ENCODE results near the gene TLCD5. TPM values are rescaled to one million over a fixed set of nuclear protein-coding genes. Genes with fewer than 3 reads are reported as not detected.

TLCD5 gene
- total RNA-seq, 1 experiment from 2014 or later, result 8.3 TPM

DNA sequence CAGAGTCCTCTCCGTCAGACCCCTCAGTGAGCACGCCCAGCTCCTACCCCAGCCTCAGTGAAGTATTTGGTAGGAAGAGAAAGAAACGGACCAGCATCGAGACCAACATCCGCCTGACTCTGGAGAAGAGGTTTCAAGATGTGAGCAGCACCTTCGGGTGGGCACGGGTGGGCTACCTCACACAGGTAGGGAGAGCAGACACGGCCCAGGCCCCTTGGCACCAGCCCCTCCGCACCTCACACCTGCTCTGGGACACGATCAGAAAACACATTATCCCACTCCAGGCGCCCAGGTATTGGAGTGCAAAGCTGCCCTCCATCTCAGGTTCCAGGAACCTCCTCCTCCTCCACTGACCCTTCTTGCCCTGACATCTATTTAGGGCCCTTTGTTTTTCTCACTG is 17.6 kb upstream of the TLCD5 start (continued):
- TF ChIP-seq, protein P1, sequence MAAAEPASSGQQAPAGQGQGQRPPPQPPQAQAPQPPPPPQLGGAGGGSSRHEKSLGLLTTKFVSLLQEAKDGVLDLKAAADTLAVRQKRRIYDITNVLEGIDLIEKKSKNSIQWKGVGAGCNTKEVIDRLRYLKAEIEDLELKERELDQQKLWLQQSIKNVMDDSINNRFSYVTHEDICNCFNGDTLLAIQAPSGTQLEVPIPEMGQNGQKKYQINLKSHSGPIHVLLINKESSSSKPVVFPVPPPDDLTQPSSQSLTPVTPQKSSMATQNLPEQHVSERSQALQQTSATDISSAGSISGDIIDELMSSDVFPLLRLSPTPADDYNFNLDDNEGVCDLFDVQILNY (CRISPR knock-in tag; IDR thresholded peaks at IDR 0.05), result no peak
- no peak for TF ChIP-seq NR2C2 (CRISPR knock-in tag; IDR thresholded peaks at IDR 0.05)
- no peak for TF ChIP-seq RELA (CRISPR knock-in tag; IDR thresholded peaks at IDR 0.05; ENCODE audit: borderline replicate concordance)

DNA sequence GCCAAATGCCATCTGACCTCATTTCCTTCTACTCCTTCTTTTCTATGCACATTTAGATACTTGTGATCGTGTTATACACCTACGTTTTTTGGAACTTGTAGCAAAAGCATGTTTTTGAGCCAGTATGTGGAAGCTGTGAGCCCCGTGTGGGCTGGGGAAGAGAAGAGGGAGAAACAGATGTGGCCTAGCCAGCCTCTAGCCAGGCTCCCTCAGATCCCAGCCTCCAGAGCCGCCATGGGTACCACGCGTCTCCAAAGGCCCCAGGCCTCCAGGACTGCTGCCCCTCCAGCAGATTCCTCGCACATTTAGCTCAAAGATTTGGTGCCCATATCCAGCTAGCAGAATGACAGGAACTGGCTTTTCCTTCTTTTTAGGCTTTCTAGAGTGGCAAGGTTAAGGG is 17.0 kb upstream of the TLCD5 start:
- peaks cover 6% of the 10 kb centered on the region for H3K27me3 Mint-ChIP-seq (ENCODE audit: low read depth)
- peaks cover 11% of the 10 kb centered on the region for H3K4me1 Mint-ChIP-seq
- ATAC-seq (no peak), DNase-seq (ENCODE audit: low spot score) (no peak)
- TF ChIP-seq, protein P2, sequence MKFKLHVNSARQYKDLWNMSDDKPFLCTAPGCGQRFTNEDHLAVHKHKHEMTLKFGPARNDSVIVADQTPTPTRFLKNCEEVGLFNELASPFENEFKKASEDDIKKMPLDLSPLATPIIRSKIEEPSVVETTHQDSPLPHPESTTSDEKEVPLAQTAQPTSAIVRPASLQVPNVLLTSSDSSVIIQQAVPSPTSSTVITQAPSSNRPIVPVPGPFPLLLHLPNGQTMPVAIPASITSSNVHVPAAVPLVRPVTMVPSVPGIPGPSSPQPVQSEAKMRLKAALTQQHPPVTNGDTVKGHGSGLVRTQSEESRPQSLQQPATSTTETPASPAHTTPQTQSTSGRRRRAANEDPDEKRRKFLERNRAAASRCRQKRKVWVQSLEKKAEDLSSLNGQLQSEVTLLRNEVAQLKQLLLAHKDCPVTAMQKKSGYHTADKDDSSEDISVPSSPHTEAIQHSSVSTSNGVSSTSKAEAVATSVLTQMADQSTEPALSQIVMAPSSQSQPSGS (CRISPR knock-in tag; IDR thresholded peaks at IDR 0.05; ENCODE audit: borderline replicate concordance, low read depth), result no peak
- H3K36me3 Mint-ChIP-seq, result no peaks in the 10 kb centered on the region
- CTCF ChIA-PET, result interaction anchor here (1.2 to 17.0 kb wide), 3 partner anchors 16 to 64 kb away, joined by 3 to 623 read pairs (median 10); partner anchors contain the start of genes ARHGEF12 and POU2F3
- no peak overlapping the region for H3K27ac Mint-ChIP-seq
- no peaks in the 10 kb centered on the region for H3K9me3 Mint-ChIP-seq
- POLR2A ChIA-PET, result no interaction called here
- H3K4me3 Mint-ChIP-seq, result no peak overlapping the region

DNA sequence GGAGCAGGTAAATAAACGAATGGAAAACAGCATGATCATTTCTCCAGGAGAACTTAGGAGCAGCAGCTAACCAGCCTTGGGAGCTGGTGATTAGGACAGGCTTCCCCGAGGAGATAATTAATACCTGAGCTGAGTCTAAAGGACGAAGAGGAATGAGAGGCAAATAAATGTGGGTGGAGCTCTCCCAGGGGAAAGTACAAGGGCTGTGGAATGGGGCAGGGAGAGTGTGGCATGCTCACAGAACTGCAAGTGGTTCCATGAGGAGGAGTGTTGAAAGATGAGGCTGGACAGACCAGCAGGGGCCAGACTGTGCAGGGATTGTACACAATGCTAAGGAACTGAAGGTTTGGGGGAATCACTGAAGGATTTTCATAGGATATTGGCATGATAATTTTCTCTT is 14.2 kb upstream of the TLCD5 start:
- TF ChIP-seq, protein P3, sequence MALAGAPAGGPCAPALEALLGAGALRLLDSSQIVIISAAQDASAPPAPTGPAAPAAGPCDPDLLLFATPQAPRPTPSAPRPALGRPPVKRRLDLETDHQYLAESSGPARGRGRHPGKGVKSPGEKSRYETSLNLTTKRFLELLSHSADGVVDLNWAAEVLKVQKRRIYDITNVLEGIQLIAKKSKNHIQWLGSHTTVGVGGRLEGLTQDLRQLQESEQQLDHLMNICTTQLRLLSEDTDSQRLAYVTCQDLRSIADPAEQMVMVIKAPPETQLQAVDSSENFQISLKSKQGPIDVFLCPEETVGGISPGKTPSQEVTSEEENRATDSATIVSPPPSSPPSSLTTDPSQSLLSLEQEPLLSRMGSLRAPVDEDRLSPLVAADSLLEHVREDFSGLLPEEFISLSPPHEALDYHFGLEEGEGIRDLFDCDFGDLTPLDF (CRISPR knock-in tag; IDR thresholded peaks at IDR 0.05), result no peak
- TF ChIP-seq ZNF416 (CRISPR knock-in tag; IDR thresholded peaks at IDR 0.05) (no peak), FOXJ3 (CRISPR knock-in tag; IDR thresholded peaks at IDR 0.05; ENCODE audit: borderline replicate concordance) (no peak), RELA (CRISPR knock-in tag; IDR thresholded peaks at IDR 0.05; ENCODE audit: borderline replicate concordance) (no peak), TEAD1 (CRISPR knock-in tag; IDR thresholded peaks at IDR 0.05) (no peak), NR3C1 (CRISPR knock-in tag; conservative IDR thresholded peaks at IDR 0.05; ENCODE audit: low read depth) (no peak), KAT7 (CRISPR knock-in tag; IDR thresholded peaks at IDR 0.05; ENCODE audit: borderline replicate concordance) (no peak), GABPB1 (CRISPR knock-in tag; IDR thresholded peaks at IDR 0.05) (no peak), FOXK1 (CRISPR knock-in tag; IDR thresholded peaks at IDR 0.05) (no peak), PRRX2 (CRISPR knock-in tag; IDR thresholded peaks at IDR 0.05) (no peak), ZNF121 (CRISPR knock-in tag; IDR thresholded peaks at IDR 0.05) (no peak), ZNF263 (CRISPR knock-in tag; IDR thresholded peaks at IDR 0.05; ENCODE audit: low read depth) (no peak)
- TF ChIP-seq, protein P4, sequence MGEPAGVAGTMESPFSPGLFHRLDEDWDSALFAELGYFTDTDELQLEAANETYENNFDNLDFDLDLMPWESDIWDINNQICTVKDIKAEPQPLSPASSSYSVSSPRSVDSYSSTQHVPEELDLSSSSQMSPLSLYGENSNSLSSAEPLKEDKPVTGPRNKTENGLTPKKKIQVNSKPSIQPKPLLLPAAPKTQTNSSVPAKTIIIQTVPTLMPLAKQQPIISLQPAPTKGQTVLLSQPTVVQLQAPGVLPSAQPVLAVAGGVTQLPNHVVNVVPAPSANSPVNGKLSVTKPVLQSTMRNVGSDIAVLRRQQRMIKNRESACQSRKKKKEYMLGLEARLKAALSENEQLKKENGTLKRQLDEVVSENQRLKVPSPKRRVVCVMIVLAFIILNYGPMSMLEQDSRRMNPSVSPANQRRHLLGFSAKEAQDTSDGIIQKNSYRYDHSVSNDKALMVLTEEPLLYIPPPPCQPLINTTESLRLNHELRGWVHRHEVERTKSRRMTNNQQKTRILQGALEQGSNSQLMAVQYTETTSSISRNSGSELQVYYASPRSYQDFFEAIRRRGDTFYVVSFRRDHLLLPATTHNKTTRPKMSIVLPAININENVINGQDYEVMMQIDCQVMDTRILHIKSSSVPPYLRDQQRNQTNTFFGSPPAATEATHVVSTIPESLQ (CRISPR knock-in tag; IDR thresholded peaks at IDR 0.05), result no peak
- TF ChIP-seq, protein P5, sequence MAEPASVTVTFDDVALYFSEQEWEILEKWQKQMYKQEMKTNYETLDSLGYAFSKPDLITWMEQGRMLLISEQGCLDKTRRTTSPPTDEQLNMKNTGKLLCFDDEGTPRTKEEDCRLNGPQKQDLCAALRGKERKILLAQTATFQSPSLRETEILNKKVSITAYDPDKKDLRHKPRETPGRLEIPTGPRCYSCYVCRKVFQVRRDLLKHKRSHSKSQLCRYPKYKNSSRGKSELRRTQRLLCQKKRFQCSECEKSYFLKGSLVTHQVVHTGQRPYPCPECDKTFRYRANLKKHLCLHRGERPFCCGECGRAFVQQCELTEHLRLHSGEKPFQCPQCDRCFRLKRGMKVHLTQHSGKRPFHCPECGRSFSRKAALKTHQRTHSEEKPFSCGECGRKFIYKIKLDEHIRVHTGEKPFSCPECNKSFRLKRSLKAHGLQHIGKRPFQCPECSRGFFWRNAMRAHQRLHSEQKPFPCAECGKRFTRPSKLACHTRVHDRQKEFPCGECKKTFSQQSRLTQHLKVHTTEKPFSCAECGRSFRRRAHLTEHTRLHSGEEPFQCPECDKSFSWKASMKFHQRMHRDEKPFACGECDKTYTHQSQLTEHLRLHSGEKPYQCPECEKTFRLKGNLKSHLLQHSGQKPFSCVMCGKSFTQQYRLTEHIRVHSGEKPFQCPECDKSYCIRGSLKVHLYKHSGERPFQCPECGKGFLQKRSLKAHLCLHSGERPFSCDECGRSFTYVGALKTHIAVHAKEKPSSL (CRISPR knock-in tag; conservative IDR thresholded peaks at IDR 0.05), result no peak
- TF ChIP-seq, protein P6, sequence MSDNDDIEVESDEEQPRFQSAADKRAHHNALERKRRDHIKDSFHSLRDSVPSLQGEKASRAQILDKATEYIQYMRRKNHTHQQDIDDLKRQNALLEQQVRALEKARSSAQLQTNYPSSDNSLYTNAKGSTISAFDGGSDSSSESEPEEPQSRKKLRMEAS (CRISPR knock-in tag; IDR thresholded peaks at IDR 0.05), result no peak
- TF ChIP-seq, protein P7, sequence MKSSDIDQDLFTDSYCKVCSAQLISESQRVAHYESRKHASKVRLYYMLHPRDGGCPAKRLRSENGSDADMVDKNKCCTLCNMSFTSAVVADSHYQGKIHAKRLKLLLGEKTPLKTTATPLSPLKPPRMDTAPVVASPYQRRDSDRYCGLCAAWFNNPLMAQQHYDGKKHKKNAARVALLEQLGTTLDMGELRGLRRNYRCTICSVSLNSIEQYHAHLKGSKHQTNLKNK (CRISPR knock-in tag; IDR thresholded peaks at IDR 0.05), result no peak
- H3K4me3 Mint-ChIP-seq, result no peak overlapping the region
- H3K27me3 Mint-ChIP-seq (ENCODE audit: low read depth), result no peaks in the 10 kb centered on the region; the same call in 1 of the 2 replicates
- no peaks in the 10 kb centered on the region for H3K36me3 Mint-ChIP-seq
- peaks cover 15% of the 10 kb centered on the region for H3K4me1 Mint-ChIP-seq
- H3K27ac Mint-ChIP-seq, result no peak overlapping the region
- ATAC-seq (no peak), DNase-seq (ENCODE audit: low spot score) (no peak)
- ChIA-PET POLR2A (no interaction called here), CTCF (interaction anchor here (0.7 to 0.8 kb wide), 2 partner anchors 10 to 66 kb away, joined by 3 read pairs; no protein-coding TSS in a partner anchor)
- H3K9me3 Mint-ChIP-seq, result no peaks in the 10 kb centered on the region

Data from WTC11 (cell line).